HG03354 (cell line): ENCODE results near the gene FXYD3.
"Not testable (repeated sequence)": the region's sequence is repeated elsewhere in the genome, so short reads cannot be mapped to it uniquely, and the experiment has no call there.

Experiments
- ATAC-seq: cut with Tn5 transposase; IDR thresholded peaks from one replicate; pipeline ENCODE4 v1.9.1; 2021; ENCODE audit warnings: mild to moderate bottlenecking; ENCODE audit not compliant: unreplicated experiment, poor library complexity, severe bottlenecking

Gene FXYD3

DNA sequence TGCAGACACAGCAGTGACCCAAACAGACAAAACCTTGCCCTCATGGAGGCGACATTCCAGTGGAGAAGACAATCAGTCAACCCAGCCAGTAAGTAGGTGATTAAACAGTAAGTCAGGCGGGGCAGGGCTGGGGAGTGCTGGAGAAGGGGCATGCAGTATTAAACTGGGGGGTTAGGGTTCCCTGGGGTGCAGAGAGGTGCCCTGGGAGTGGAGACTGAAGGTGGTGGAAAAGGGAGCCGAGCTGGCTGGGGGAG is 31.2 kb upstream of the FXYD3 start:
- ATAC-seq, result no peak

DNA sequence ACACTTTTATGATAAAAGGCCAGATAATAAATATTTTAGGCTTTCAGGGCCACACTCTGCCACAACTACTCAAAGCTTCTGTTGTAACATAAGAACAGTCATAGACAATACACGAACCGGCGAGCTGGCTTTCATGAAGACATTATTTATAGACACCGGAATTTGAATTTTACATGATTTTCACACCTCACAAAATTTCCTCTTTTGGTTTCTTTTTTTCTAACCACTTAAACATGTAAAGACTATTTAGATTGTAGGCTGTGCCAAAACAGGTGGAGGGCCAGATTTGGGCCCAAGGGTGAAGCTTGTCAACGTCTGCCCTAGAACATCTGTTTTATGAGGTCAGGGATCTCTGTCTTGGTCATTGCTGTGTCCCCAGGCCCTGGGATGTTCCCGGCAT is 29.7 kb upstream of the FXYD3 start:
- no peak for ATAC-seq

DNA sequence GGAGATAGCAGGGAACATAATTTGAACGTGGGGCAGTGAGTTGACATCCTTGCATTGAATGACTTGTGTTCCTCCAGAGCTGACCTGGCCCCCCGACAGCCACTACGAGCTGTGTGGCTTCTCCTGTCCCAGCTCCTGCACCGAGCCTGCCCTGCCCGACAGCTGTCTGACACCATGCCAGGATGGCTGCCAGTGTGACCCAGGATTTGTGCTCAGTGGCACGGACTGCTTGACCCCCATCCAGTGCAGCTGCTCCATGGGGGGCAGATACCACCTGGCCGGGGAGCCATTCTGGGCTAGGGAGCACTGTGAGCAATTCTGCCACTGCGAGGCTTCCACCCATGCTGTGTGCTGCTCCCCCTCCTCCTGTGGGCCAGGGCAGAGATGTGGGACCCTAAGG is 29.2 kb upstream of the FXYD3 start:
- no peak for ATAC-seq

DNA sequence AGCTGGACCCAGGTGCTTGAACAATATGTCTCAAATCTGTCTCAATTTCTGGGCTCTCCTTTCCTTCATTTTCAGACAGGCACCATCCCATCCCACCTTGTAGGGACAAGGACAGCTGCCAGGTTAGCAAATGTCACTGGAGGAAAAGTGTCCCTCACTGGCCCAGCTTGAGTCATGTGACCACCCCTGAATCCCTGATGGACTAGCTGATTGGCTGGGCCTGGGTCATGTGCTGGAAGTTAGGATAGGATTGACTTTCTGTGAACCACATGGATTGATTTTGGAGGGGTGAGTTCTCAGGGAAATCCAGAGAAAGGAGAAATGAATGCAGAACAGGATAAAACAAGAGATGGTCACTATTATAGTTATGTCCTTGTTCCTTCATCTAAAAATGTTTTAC is 28.2 kb upstream of the FXYD3 start:
- ATAC-seq, result no peak

DNA sequence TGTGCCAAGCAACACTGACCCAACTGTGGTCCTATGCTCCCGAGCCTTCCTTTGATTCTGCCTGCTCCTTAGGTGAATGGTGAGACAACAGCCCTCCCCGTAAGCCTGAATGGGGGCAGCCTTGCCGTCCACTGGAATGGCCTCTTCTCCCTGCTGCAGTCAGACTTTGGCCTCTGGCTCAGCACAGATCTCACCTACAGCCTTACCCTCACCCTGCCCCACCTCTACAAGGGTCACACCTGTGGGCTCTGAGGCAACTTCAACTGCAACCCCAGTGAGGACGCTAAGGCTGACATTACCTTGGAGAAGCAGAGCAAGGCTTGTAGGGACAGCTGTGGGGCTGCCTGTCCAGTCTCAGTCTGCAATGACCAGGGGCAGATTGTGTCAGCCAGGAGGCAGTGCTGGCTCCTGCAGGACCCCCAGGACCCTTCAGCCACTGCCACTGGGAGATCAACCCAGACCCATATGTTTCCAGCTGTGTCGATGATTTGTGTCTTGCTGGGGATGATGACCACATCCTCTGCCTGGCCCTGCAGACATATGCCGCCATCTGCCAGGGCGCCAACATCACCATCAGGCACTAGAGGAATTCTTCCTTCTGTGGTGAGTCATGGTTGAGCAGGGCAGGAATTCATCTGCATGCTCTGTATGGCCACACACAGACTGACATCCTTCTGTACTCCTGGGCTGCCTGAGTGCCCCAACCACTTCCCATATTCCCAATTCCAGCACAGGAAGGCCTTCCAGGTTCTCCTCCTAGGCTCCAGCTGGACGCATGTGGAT is 27.3 kb upstream of the FXYD3 start:
- no peak for ATAC-seq

DNA sequence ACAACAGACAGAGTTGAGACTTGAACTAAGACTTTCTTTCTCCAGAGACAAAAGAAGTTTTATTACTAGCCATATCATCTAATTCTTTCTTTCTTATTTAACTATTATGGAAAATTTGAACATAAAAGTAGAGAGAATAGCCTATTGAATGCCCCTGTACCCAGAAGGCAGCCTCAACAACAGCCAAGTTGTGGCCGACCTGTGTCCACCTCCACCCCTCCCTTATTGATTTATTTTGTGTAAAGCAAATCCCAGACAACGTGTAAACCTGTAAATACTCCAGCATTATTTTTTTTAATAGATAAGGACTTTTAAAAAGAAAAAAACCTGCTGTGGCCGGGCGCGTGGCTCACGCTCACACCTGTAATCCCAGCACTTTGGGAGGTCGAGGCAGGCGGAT is 26.1 kb upstream of the FXYD3 start:
- ATAC-seq, result no peak

DNA sequence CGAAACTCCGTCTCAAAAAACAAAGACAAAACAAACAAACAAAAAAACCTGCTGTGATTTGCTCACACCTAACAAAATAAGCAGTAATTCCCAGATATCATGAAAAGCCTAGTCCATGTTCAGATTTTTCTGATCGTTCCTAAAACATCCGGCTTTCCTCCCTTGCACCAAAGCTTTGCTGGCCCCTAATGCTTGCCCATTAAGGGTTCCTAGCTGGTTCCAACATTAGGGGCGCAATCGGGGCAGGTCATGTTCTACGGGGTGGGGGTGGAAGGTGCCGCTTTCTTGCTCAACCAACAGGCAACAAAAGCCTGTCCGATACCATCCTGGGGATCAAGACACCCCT is 25.5 kb upstream of the FXYD3 start:
- no peak for ATAC-seq

DNA sequence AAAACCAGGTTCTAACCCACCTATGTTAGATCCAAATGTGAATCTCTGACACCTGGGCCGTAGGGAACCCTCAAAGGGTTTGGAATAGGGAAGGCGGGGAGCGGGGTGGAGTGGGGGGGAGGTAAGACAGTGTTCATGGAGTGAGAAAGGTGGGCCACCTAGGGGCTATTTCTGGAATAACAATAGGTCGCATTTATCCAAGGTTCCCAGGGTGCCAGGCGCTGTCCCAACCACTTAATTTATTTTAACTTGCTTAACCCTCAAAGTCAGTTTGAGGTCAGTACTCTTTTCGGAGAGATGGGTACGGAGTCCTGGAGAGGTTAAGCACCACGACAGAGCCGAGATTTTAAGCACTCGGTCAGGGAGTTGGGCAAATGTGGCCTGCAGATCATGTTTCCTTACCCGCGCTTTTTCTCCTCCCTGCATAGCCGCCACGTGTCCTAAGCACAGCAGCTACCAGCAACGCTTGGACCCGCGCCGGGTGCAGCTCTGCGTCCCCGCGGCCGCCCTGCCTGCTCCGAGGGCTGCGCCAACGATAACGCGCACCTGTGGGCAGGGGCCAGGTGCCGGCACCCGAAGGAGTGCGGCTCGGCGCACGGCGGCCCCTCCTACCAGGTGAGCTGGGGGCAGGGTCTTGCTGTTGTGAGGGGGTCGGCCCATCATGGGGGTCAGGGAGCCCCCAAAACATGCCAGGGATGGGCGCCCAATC is 25.0 kb upstream of the FXYD3 start:
- no peak for ATAC-seq

DNA sequence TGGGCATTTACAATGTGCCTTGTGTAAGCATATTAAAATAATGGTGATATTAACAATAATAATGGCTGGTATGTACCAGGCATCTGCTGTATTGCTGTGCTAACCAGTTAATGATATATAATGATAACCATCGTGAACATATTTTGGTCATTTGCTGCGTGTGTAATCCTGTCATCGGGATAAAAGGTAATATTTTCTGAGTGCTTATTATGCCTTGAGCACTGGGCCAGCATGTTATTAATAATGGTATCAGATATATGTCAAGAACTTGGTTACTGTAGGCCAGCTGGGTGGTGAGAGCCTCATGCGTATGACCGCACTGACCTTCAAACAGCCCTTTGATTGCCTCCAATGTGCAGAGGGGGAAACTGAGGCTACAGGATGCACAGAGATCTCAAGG is 22.2 kb upstream of the FXYD3 start:
- ATAC-seq, result no peak

DNA sequence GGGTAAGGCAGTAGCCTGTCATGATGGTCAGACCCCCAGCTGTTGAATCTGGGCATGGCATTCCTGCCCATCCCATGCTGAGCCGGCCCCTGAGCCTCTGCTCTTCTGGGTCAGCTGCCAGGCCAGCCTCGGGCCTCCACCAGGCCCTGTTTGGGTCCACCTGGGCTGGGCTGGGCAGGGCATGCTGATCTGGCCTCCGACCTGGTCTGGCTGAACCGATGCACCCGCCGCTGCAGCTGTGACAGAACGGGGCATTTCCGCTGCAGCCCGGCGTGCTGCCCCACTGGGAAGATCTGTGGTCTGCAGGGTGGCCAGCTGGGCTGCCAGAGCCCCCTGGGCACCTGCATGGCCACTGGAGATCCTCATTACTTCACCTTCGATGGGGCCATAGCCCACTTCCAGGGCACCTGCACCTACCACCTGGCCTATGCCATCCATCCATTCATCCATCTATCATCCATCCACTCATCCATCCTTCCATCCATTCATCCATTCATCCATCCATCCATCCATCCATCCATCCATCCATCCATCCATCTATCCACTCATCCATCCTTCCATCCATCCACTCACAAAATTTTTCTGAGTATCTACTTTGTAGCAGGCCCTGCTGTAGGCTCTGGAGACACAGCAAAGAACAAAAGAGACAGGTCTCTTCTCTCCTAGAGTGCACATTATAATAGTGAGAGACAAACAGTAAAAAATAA is 21.5 kb upstream of the FXYD3 start:
- no peak for ATAC-seq

DNA sequence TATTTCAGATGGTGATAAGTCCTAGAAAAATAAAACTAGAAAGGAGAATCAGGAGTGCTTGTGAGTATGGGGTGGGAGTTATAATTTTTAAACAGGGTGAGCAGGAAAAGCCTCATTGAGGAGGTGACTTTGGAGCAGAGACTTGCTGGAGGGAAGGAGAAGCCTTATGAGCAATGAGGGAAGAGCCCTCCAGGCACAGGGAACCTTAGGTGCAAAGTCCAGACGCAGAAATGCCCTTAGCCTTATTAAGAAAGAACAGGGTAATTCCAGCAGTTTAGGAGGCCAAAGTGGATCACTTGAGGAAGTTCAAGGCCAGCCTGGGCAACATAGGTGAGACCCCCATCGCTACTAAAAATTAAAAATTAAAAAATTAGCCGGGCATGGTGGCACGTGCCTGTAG is 21.0 kb upstream of the FXYD3 start:
- no peak for ATAC-seq

DNA sequence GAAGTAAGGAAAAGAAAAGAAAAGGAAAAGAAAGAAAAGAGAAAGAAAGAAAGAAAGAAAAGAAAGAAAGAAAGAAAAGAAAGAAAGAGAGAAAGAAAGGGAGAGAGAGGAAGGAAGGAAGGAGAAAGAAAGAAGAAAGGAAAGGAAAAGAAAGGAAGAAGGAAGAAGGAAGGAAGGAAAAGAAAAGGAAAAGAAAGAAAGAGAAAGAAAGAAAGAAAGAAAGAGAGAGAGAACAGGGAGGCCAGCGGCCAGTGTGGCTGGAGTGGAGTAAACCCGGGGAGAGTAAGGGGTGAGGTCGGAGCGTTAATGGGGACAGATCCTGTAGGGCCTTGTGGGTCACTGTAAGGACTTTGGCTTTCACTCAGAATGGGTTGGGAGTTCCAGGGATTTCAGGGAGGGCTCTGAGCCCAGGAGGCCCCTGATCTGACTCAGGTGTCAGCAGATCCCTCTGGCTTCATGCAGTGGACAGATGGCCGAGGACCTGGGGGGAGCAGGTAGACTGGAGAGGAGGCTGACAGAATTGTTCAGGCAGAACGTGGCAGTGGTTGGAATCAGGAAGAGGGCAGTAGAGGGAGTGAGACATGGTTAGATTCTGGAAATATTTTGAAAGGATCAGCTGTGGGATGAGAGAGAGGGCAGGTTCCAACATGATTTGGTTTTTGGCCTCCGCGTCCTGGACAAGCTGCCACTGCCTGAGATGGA is 19.8 kb upstream of the FXYD3 start:
- no peak for ATAC-seq

DNA sequence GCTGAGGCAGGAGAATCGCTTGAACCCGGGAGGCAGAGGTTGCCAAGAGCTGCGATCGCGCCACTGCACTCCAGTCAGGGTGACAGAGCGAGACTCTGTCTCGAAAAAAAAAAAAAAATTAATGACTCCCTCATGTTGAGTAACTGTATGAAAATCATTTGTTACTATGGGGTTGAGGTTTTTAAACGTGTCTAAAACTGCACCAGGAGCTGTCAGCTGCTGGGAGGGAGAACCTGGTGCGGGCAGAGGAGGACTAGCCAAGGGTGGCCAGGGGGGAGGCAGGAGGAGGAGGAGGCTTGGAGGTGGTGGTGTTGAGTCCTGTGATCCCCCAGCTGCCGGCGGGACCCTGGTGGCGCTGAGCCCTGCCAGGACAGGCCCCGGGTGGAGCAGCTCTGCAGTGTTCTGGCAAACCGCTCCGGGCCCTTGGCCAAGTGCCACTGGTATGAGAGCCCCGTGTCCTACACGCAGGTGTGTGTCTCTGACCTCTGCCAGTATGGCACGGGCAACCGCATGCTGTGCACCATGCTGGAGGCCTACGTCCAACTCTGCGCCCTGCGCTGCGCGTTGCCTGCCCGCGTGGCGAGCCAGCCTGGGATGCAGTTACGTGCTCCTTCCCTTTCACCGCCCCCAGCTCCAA is 17.1 kb upstream of the FXYD3 start:
- ATAC-seq, result no peak

DNA sequence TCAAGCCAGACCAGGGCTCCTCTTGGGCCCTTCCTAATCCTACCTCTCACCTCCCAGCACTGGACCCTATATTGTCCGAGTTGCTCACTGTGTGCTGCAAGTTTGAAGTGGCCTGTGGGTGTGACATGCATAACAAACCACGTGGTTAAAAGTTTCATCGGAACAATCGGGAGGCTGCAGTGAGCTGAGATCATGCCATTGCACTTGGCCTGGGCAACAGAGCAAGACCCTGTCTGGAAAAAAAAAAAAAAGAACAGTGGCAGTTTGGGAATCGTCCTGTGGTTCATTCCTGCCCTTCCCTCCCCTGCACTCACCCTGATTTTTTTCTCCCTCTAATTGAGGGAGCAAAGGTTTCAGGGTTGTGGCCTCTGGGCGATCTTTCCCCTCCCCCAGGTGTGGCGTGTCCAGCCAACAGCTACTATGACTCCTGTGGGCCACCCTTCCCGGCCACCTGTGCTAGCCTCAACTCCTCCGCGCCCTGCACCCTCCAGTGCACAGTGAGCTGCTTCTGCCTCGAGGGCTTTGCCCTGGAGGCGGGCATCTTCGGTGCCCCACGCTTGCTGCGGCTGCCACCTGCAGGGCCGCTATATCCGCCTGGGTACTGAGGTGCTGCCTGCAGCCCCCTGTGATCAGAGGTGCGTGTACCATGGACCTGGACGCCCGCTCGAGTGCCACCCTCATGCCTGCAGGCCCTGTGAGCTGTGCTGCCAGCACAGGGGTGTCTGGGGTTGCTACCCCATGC is 16.3 kb upstream of the FXYD3 start:
- no peak for ATAC-seq

DNA sequence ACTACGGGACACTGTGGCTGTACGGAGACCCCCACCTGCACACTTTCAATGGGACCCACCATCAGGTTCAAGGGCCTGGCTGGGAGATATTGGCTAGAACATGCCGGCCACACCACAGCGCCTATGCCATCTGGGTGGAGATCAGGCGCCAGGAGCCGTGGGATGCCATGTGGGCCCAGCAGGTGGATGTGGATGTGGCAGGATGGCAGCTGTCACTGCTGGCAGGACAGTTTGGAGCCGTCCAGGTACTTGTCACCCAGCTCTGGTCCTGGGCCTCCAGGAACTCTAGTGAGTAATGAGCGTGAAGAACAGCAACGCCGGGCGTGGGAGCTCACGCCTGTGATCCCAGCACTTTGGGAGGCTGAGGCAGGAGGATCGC is 15.7 kb upstream of the FXYD3 start:
- no peak for ATAC-seq

DNA sequence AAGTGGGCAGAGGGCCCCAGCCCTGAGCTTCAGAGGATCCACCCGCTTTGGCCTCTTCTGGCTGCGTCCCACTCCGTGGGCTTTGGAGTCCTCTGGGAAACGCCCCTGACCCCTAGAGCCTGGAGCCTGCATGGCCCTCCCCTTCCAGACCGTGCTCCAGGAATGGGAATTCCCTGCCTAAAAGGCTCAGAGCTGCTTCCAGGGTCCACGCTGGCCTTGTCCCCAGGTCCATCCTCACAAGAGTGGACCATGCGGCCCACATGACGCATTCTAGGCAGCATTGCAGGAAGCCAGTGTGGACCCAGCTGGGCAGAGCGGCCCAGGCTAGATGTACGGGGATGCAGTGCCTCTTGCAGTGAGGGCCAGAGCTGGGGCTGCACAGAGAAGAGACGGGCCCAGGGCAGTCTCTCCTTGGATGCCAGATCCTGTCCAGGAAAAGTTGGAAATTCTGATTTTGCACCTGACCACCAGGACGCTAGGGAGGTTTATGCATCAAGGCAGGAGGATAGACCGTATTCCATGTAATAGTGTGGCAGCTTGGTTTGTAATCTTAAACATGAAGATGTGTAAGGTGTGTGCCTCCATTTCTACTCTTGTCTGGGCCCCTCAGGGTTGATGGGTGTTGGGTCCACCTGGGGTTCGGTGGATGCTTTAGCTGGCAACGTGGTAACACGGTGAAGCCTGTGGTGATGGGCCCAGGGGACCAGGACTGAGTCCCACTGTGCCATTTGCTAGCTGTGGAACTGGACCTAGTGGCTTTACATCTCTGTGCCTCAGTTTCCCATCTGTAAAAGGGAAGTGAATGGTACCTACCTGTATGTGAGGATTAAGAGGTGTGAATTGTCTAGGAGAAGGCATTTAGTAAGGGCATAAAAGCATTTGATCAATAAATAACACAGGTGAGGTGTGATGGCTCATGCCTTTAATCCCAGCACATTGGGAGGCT is 14.8 kb upstream of the FXYD3 start:
- ATAC-seq, result no peak

DNA sequence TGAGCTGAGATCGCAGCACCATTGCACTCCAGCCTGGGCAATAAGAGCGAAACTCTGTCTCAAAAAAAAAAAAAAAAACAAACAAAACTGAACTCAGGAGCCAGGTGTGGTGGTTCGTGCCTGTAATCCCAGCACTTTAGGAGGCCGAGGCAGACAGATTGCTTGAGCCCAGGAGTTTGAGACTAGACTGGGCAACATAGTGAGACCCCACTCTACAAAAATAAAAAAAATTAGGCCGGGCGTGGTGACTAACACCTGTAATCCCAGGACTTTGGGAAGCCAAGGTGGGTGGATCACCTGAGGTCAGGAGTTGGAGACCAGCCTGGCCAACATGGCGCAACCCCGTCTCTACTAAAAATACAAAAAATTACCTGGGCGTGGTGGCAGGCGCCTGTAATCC is 13.7 kb upstream of the FXYD3 start:
- ATAC-seq, result not testable (repeated sequence)

DNA sequence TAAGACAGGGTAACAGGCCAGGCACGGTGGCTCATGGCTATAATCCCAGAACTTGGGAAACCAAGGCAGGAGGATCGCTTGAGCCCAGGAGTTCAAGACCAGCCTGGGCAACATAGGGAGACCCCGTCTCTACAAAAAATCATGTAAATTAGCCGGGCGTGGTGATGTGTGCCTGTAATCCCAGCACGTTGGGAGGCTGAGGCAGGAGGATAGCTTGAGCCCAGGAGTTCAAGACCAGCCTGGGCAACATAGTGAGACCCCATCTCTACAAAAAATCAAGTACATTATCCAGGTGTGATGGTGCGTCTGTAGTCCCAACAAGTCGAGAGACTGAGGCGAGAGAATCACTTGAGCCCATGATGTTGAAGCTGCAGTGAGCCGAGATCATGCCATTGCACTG is 12.0 kb upstream of the FXYD3 start:
- ATAC-seq, result not testable (repeated sequence)

DNA sequence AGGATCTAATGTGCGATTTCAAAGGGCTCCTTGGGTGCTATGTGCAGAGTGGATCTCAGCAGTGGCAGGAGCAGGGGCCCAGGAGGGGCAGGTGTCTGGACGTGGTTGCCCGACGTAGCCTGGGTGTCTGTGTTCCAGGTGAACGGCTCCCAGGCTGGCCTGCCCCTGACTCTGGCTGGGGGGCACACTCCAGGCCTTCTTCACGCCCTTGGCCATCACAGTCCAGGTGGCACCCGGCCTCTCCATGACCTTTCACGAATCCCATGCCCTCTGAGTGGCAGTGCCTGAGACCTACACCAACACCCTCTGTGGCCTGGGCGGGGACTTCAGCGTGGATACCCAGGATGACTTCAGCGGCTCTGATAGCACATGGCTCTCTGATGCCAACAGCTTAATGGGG is 11.3 kb upstream of the FXYD3 start:
- ATAC-seq, result no peak
